ENCODE results near the gene ESF1. TPM values are rescaled to one million over a fixed set of nuclear protein-coding genes. Genes with fewer than 3 reads are reported as not detected.

Gene ESF1
- total and polyA plus RNA-seq, 2 of the 8 experiments (the other 6 are each of a cell fraction or from before 2014, with no cell fraction given) = 1.1 to 32.9 TPM

- TF ChIP-seq HDAC6 (IDR thresholded peaks at IDR 0.05; ENCODE audit: low read depth, low read length) = no peak
- peak; percentile 96; the same call in 1 of the 2 replicates for TF ChIP-seq POLR2AphosphoS5 (IDR thresholded peaks at IDR 0.05; ENCODE audit: low read depth, low read length)
- TF ChIP-seq SIRT6 (IDR thresholded peaks at IDR 0.05; ENCODE audit: low read length) = no peak
- TF ChIP-seq KDM1A (IDR thresholded peaks at IDR 0.05; ENCODE audit: borderline replicate concordance, low read length) = no peak
- TF ChIP-seq CTBP2 (IDR thresholded peaks at IDR 0.05; ENCODE audit: borderline replicate concordance, insufficient read depth, insufficient read length, low read length) = no peak
- peak in 1 of 2 experiments; percentile 77; a peak in 1 of 4 replicates for TF ChIP-seq HDAC2 (IDR thresholded peaks at IDR 0.05; ENCODE audit: borderline replicate concordance in 1 of 2, low read depth in 2 of 2, low read length in 2 of 2)
- no peak for TF ChIP-seq SIX5 (IDR thresholded peaks at IDR 0.05; ENCODE audit: low read depth, low read length)
- no peak for TF ChIP-seq RNF2 (IDR thresholded peaks at IDR 0.05; ENCODE audit: borderline replicate concordance, low read depth, low read length, missing control alignments, poor library complexity, severe bottlenecking)
- peak; percentile 3; the same call in 1 of the 2 replicates for TF ChIP-seq KDM5A (IDR thresholded peaks at IDR 0.05; ENCODE audit: low read length)
- 0 out of 3 replicates have a peak, but pooled peaks of 1 of the 2 experiments have one; percentile 17 for TF ChIP-seq EP300 (IDR thresholded peaks at IDR 0.05; ENCODE audit: borderline replicate concordance in 1 of 2, low read depth in 2 of 2, low read length in 2 of 2)
- TF ChIP-seq KDM4A (IDR thresholded peaks at IDR 0.05; ENCODE audit: low read depth, low read length, severe bottlenecking) = peak; percentile 69
- TF ChIP-seq CREB1 (IDR thresholded peaks at IDR 0.05) = peak; percentile 90
- no peak for TF ChIP-seq EZH2 (IDR thresholded peaks at IDR 0.05; ENCODE audit: low read depth, low read length, severe bottlenecking)
- peak; percentile 91 for TF ChIP-seq ASH2L (IDR thresholded peaks at IDR 0.05; ENCODE audit: low read length)
- TF ChIP-seq YY1 (IDR thresholded peaks at IDR 0.05; ENCODE audit: low read depth, low read length) = peak; percentile 57; the same call in 1 of the 2 replicates
- TF ChIP-seq CBX8 (IDR thresholded peaks at IDR 0.05; ENCODE audit: borderline replicate concordance, low read depth, low read length) = no peak
- TF ChIP-seq CEBPB (IDR thresholded peaks at IDR 0.05; ENCODE audit: low read depth, low read length) = no peak
- no peak for TF ChIP-seq CHD1 (IDR thresholded peaks at IDR 0.05; ENCODE audit: low read depth, low read length)
- peak; percentile 91 for TF ChIP-seq USF2 (IDR thresholded peaks at IDR 0.05; ENCODE audit: low read length)
- no peak for TF ChIP-seq RAD21 (IDR thresholded peaks at IDR 0.05 in 1 of 2, conservative IDR thresholded peaks at IDR 0.05 in 1 of 2; ENCODE audit: low read depth in 2 of 2, low read length in 2 of 2)
- peak; percentile 54 for TF ChIP-seq TAF7 (optimal IDR thresholded peaks at IDR 0.05; ENCODE audit: borderline replicate concordance, low read depth, low read length)
- TF ChIP-seq BACH1 (IDR thresholded peaks at IDR 0.05; ENCODE audit: low read length) = 0 out of 2 replicates have a peak, but pooled peaks have one; percentile 49
Measured at GRCh38 chr20:13784893-13785715, at the start of gene ESF1, which contains the start of gene NDUFAF5 (continued).

Data from H1 (cell line).